Neural progenitor cell (in vitro differentiated cells): ENCODE data around the gene KCNAB1. TPM values are rescaled to one million over a fixed set of nuclear protein-coding genes. Genes with fewer than 3 reads are reported as not detected.

ENCODE experiments used
- DNase-seq: peaks from one replicate; pipeline ENCODE4 v3.0.0-alpha.2; 2016; ENCODE audit warnings: low spot score
- H2AFZ ChIP-seq: fragments of 200-600 bp; sonication (generic); replicated peaks from 2 replicates; pipeline ENCODE4 v1.6.1; 2016; ENCODE audit warnings: antibody characterized with exemption
- H3F3A ChIP-seq: fragments of 200-600 bp; sonication (generic); 2 replicates; pipeline ENCODE4 v1.6.1; 2016; ENCODE audit warnings: antibody characterized with exemption, low read depth
- H3K27ac ChIP-seq: fragments of 200-600 bp; sonication (generic); 2 replicates; pipeline ENCODE4 v1.5.1; 2016; ENCODE audit warnings: mild to moderate bottlenecking
- H3K27me3 ChIP-seq: fragments of 200-600 bp; sonication (generic); 2 replicates; pipeline ENCODE4 v1.6.1; 2016; ENCODE audit warnings: mild to moderate bottlenecking, moderate library complexity
- H3K36me3 ChIP-seq: fragments of 200-600 bp; sonication (generic); 2 replicates; pipeline ENCODE4 v1.5.1; 2016
- H3K4me1 ChIP-seq: fragments of 200-600 bp; sonication (generic); 2 replicates; pipeline ENCODE4 v1.6.1; 2016; ENCODE audit warnings: mixed run types
- H3K4me2 ChIP-seq: fragments of 200-600 bp; sonication (generic); 2 replicates; pipeline ENCODE4 v1.6.1; 2016
- H3K4me3 ChIP-seq: fragments of 200-600 bp; sonication (generic); 2 replicates; pipeline ENCODE4 v1.5.1; 2016
- H3K79me2 ChIP-seq: fragments of 200-600 bp; sonication (generic); 2 replicates; pipeline ENCODE4 v1.6.1; 2016; ENCODE audit warnings: low read depth
- H3K9ac ChIP-seq: fragments of 200-600 bp; sonication (generic); 2 replicates; pipeline ENCODE4 v1.6.1; 2016
- H3K9me3 ChIP-seq: fragments of 200-600 bp; sonication (generic); 2 replicates; pipeline ENCODE4 v1.5.1; 2016; ENCODE audit warnings: low read depth
- H4K20me1 ChIP-seq: fragments of 200-600 bp; sonication (generic); 2 replicates; pipeline ENCODE4 v1.6.1; 2016; ENCODE audit warnings: low read depth
- H3K27ac Mint-ChIP-seq: 3 replicates; pipeline ENCODE4 v1.8.0; 2021; ENCODE audit warnings: mixed read lengths
- H3K27me3 Mint-ChIP-seq: 2 replicates; pipeline ENCODE4 v1.8.0; 2022; ENCODE audit warnings: low read depth, mild to moderate bottlenecking, inconsistent platforms, moderate library complexity, mixed read lengths; ENCODE audit not compliant: insufficient read depth
- H3K36me3 Mint-ChIP-seq: 3 replicates; pipeline ENCODE4 v1.8.0; 2021; ENCODE audit warnings: mixed read lengths
- H3K4me1 Mint-ChIP-seq: 3 replicates; pipeline ENCODE4 v1.8.0; 2021; ENCODE audit warnings: mixed read lengths
- H3K4me3 Mint-ChIP-seq: 3 replicates; pipeline ENCODE4 v1.8.0; 2021; ENCODE audit warnings: mild to moderate bottlenecking, moderate library complexity, mixed read lengths
- H3K9me3 Mint-ChIP-seq: 3 replicates; pipeline ENCODE4 v1.8.0; 2020; ENCODE audit warnings: mixed read lengths
- CTCF ChIP-seq: fragments of 200-600 bp; sonication (generic); IDR thresholded peaks from 2 replicates; pipeline ENCODE4 v1.5.1; 2017; ENCODE audit warnings: antibody characterized with exemption, mild to moderate bottlenecking
- EZH2 ChIP-seq: fragments of 200-600 bp; sonication (generic); IDR thresholded peaks from 2 replicates; pipeline ENCODE4 v1.6.1; 2017; ENCODE audit warnings: antibody characterized with exemption, mild to moderate bottlenecking, moderate library complexity
- EZH2phosphoT487 ChIP-seq: fragments of 200-600 bp; sonication (generic); IDR thresholded peaks from 2 replicates; pipeline ENCODE4 v1.6.1; 2017; ENCODE audit warnings: antibody characterized with exemption
- total RNA-seq: library from RNA; depleted of rRNA; stranded (reverse); fragments of >200 nt; gene quantifications from 2 replicates; pipeline ENCODE4 v1.2.3, GENCODE V29; 2015; ENCODE audit warnings: low replicate concordance

KCNAB1 gene
- total RNA-seq, 1 donor from 2014 or later = 0.24 TPM

- no peak overlapping the region for H3K27ac Mint-ChIP-seq
- Histone ChIP-seq H3K79me2 (no peaks in the 10 kb centered on the region), H4K20me1 (no peaks in the 10 kb centered on the region), H3K36me3 (no peaks in the 10 kb centered on the region), H3F3A (no peaks in the 10 kb centered on the region), H3K4me2 (no peak overlapping the region), H3K4me3 (no peak overlapping the region), H3K9me3 (no peaks in the 10 kb centered on the region), H3K27ac (no peak overlapping the region), H3K27me3 (no peaks in the 10 kb centered on the region), H3K9ac (no peak overlapping the region), H2AFZ (no peak overlapping the region), H3K4me1 (no peaks in the 10 kb centered on the region)
- no peaks in the 10 kb centered on the region for H3K9me3 Mint-ChIP-seq
- H3K36me3 Mint-ChIP-seq = no peaks in the 10 kb centered on the region
- TF ChIP-seq EZH2 = no peak
- no peak for TF ChIP-seq EZH2phosphoT487
- no peak for TF ChIP-seq CTCF
- H3K4me1 Mint-ChIP-seq = no peaks in the 10 kb centered on the region
- no peak overlapping the region for H3K4me3 Mint-ChIP-seq
- no peak for DNase-seq
- H3K27me3 Mint-ChIP-seq = peaks cover 3% of the 10 kb centered on the region
Observed at GRCh38 chr3:156489462-156489911, 369.1 kb downstream of the KCNAB1 start.

- H3K36me3 ChIP-seq = no peaks in the 10 kb centered on the region
- Mint-ChIP-seq H3K4me1 (no peaks in the 10 kb centered on the region), H3K27me3 (peaks cover 3% of the 10 kb centered on the region), H3K4me3 (no peak overlapping the region), H3K36me3 (no peaks in the 10 kb centered on the region), H3K9me3 (no peaks in the 10 kb centered on the region), H3K27ac (no peak overlapping the region)
- H4K20me1 ChIP-seq = no peaks in the 10 kb centered on the region
- no peaks in the 10 kb centered on the region for H3F3A ChIP-seq
- H3K9ac ChIP-seq = no peak overlapping the region
- H3K27ac ChIP-seq = no peak overlapping the region
- H3K79me2 ChIP-seq = no peaks in the 10 kb centered on the region
- H3K4me3 ChIP-seq = no peak overlapping the region
- H3K4me1 ChIP-seq = no peaks in the 10 kb centered on the region
- H2AFZ ChIP-seq = no peak overlapping the region
- no peak overlapping the region for H3K4me2 ChIP-seq
- no peak for DNase-seq
- H3K9me3 ChIP-seq = no peaks in the 10 kb centered on the region
- TF ChIP-seq EZH2phosphoT487 = no peak
- TF ChIP-seq EZH2 = no peak
- TF ChIP-seq CTCF = no peak
- no peaks in the 10 kb centered on the region for H3K27me3 ChIP-seq
Observed at GRCh38 chr3:156491192-156491591, 370.8 kb downstream of the KCNAB1 start.

GRCh38 chr3:156492801-156493261 lies 372.5 kb downstream of the KCNAB1 start:
- H3K9ac ChIP-seq = no peak overlapping the region
- no peaks in the 10 kb centered on the region for H3K27me3 ChIP-seq
- H2AFZ ChIP-seq = no peak overlapping the region
- no peaks in the 10 kb centered on the region for H3K9me3 ChIP-seq
- Mint-ChIP-seq H3K9me3 (peaks cover 3% of the 10 kb centered on the region), H3K4me1 (no peaks in the 10 kb centered on the region), H3K27ac (no peak overlapping the region), H3K36me3 (no peaks in the 10 kb centered on the region), H3K27me3 (peaks cover 3% of the 10 kb centered on the region), H3K4me3 (no peak overlapping the region)
- H3K4me3 ChIP-seq = no peak overlapping the region
- H3K36me3 ChIP-seq = no peaks in the 10 kb centered on the region
- no peak overlapping the region for H3K27ac ChIP-seq
- TF ChIP-seq CTCF = no peak
- TF ChIP-seq EZH2phosphoT487 = no peak
- no peak for TF ChIP-seq EZH2
- no peaks in the 10 kb centered on the region for H3F3A ChIP-seq
- H4K20me1 ChIP-seq = no peaks in the 10 kb centered on the region
- H3K4me1 ChIP-seq = no peaks in the 10 kb centered on the region
- no peak overlapping the region for H3K4me2 ChIP-seq
- no peak for DNase-seq
- no peaks in the 10 kb centered on the region for H3K79me2 ChIP-seq
